Keratinocyte (primary cell): ENCODE results near the gene SNCA.

Experiments
- EZH2 ChIP-seq: IDR thresholded peaks from one replicate; pipeline ENCODE4 v1.6.1; 2012; ENCODE audit warnings: inconsistent platforms, mild to moderate bottlenecking, low read length, moderate library complexity
- TF ChIP-seq, protein P1 (sequence below), 3 experiments: IDR thresholded peaks in 1 of 3; conservative IDR thresholded peaks in 1 of 3; optimal IDR thresholded peaks in 1 of 3; 2 replicates in 2 of 3; 3 replicates in 1 of 3; pipeline versions ENCODE3 to v1.5.1; 2011; ENCODE audit warnings: low read length in 3 of 3, mild to moderate bottlenecking in 3 of 3, moderate library complexity in 2 of 3, control low read depth in 1 of 3, inconsistent platforms in 1 of 3; ENCODE audit not compliant: insufficient read depth in 2 of 3; ENCODE audit errors: extremely low read depth in 1 of 3

DNA sequence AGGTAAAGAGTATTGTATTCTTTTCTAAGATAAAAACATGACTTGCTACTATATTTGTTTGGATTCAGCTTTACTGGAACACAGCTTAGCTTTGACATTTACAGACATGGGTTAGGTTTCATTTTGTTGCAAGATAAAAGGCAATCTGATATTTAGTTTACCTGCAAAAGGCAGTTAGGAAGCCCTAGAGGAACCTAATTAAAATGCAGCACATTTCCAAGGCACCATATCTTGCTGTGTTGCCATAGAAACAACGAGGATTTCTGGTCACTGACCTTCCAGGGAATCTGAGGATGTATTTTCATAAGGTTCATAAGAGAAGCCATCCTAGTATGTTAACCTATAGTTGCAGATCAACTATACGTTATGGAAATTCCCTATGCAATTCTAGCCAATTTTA, 116.0 kb downstream of the SNCA start:
- TF ChIP-seq, protein P1, sequence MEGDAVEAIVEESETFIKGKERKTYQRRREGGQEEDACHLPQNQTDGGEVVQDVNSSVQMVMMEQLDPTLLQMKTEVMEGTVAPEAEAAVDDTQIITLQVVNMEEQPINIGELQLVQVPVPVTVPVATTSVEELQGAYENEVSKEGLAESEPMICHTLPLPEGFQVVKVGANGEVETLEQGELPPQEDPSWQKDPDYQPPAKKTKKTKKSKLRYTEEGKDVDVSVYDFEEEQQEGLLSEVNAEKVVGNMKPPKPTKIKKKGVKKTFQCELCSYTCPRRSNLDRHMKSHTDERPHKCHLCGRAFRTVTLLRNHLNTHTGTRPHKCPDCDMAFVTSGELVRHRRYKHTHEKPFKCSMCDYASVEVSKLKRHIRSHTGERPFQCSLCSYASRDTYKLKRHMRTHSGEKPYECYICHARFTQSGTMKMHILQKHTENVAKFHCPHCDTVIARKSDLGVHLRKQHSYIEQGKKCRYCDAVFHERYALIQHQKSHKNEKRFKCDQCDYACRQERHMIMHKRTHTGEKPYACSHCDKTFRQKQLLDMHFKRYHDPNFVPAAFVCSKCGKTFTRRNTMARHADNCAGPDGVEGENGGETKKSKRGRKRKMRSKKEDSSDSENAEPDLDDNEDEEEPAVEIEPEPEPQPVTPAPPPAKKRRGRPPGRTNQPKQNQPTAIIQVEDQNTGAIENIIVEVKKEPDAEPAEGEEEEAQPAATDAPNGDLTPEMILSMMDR (optimal IDR thresholded peaks at IDR 0.05 in 1 of 3, IDR thresholded peaks at IDR 0.05 in 1 of 3, conservative IDR thresholded peaks at IDR 0.05 in 1 of 3; ENCODE audit: extremely low read depth in 1 of 3, insufficient read depth in 2 of 3, low read length in 3 of 3): no peak
- no peak for TF ChIP-seq EZH2
